G401.6 (cell line): Measurements from ENCODE around the gene TAF1D.
A peak's percentile ranks its signal among the peaks of the same experiment; 100 is the strongest.
"Not testable (repeated sequence)": the region's sequence is repeated elsewhere in the genome, so short reads cannot be mapped to it uniquely, and the experiment has no call there.

Experiments
- FAIRE-seq: peaks from 2 replicates; lab custom pipeline; 2012; peaks lifted over from hg19 to GRCh38; lab: Jason Lieb, UNC

The TAF1D gene

DNA sequence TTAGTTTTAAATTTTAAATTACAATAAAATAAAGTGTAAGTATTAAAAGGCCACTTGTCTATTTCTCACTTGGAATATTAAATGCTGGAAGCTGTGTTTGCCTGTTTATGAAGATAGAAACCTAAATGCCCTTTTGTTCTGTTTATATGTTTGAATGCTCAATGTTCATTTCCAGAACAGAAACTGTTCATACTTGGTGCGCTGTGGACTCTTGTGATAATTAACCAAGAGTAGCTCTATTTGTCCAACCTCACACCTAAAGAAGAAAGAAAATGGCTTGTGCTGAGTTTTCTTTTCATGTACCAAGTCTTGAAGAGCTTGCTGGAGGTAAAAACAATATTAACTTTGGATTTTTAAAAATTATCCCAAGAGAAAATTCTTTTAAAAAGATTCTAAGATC lies 5.8 kb upstream of the TAF1D start:
- FAIRE-seq = no peak

- no peak for FAIRE-seq
Measured at GRCh38 chr11:93746101-93746500, 4.8 kb upstream of the TAF1D start.

- not testable (repeated sequence) for FAIRE-seq
Measured at GRCh38 chr11:93745005-93745755, 3.9 kb upstream of the TAF1D start.

- FAIRE-seq = no peak
Measured at GRCh38 chr11:93744669-93745004, 3.3 kb upstream of the TAF1D start.

GRCh38 chr11:93743291-93743690 lies 2.0 kb upstream of the TAF1D start:
- no peak for FAIRE-seq

DNA sequence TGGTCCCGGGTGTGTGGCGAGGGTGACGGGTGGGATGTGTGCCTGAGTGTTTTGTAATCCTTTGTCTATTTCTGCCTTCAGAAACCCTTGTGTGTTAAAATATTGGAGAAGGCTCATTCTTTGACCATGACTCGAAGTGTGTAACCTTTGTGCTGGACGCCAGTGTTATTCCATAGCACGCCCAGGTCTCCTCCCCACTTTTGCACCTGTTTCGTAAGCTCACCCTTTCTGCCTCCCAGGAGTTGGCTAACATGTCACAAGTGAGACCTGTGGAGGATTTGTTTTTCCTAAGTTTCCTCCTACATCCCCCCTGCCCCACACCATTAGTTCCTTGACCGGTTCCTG lies 559 bp upstream of the TAF1D start:
- FAIRE-seq = no peak

DNA sequence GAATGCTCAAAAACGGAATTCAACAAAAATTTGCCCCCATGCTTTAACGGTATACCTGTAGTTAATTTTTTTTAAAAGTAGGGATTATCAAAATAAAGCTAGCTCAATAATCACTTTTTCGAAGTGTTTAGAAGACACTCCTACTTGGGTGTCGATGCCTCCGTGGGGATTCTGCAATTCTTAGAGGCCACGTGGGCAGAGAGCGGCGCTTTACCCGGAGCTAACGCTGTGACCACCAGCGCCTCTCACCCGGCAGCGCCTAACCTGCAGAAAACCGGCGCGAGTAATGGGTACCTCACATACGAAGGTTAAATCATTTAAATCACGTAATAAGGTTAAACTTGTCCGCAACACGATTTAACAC lies 583 bp downstream of the TAF1D start:
- no peak for FAIRE-seq

- FAIRE-seq = no peak
Measured at GRCh38 chr11:93740031-93740729, 1.1 kb downstream of the TAF1D start.

GRCh38 chr11:93738647-93739081 lies 2.6 kb downstream of the TAF1D start:
- FAIRE-seq = no peak

GRCh38 chr11:93737904-93738612 lies 3.2 kb downstream of the TAF1D start:
- FAIRE-seq = no peak

GRCh38 chr11:93736129-93736528 lies 5.2 kb downstream of the TAF1D start:
- FAIRE-seq = no peak

- peak; percentile 6 for FAIRE-seq
Measured at GRCh38 chr11:93735627-93736026, 5.7 kb downstream of the TAF1D start.

- FAIRE-seq = no peak
Measured at GRCh38 chr11:93734427-93735222, 6.7 kb downstream of the TAF1D start.

GRCh38 chr11:93733474-93733873 lies 7.8 kb downstream of the TAF1D start:
- no peak for FAIRE-seq

- peak; percentile 27 for FAIRE-seq
Measured at GRCh38 chr11:93732237-93732892, 8.9 kb downstream of the TAF1D start.

DNA sequence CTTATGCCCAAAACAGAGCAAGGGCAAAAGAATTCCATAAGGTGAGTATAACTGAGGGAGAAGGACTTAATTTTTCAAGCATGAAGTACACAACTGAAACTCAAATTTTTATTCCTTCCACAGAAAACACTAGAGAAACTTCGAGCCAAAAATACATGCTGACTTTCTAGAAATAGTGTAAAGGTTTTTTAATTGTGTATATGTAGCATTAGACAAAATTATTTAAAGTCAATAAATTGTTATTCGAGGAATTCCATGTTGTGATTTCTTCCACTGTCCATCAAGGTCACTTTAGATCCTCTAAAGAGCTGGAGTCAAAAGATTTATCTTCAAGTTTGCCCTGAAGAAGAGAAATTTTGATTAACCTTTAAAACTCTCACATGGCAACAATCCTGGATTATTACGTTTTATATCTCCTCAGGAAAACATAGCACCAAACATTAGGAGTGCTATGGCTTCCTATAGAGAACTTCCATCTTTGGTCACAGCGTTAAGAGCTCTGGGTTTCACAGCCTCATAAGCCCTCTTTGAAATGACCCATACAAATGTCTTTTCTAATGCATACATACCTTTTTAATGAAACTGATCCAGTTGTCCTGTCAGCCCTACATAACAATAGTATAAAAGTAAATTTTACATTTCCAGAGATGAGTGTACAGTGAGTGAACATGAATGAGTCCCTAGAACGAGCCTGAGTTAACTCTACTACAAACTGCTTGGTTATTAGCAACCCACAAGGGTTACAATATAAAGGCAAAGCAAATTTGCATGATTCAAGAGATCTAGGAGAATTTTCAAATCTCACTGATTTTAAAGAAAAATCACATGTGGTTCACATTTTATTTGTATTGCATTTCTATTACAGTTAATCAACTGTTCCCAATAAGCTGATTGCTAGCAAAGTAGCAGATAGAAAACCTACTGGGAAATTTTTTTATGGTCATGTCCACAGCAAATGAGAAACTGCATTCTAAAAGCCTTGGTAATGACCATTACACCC lies 10.9 kb downstream of the TAF1D start:
- peak; percentile 30 for FAIRE-seq

- peak; percentile 66 for FAIRE-seq
Measured at GRCh38 chr11:93729129-93729616, 12.1 kb downstream of the TAF1D start.

- FAIRE-seq = no peak
Measured at GRCh38 chr11:93728792-93729128, 12.5 kb downstream of the TAF1D start.

GRCh38 chr11:93727985-93728791 lies 13.1 kb downstream of the TAF1D start:
- peak; percentile 82 for FAIRE-seq

GRCh38 chr11:93724089-93724488 lies 17.2 kb downstream of the TAF1D start:
- peak; percentile 3 for FAIRE-seq
